ENCODE results near the gene NUDT3. TPM values are rescaled to one million over a fixed set of nuclear protein-coding genes. Genes with fewer than 3 reads are reported as not detected.

The NUDT3 gene
- polyA plus RNA-seq, 1 of the 3 experiments (the other 2 are of a cell fraction), result 11.9 TPM

DNA sequence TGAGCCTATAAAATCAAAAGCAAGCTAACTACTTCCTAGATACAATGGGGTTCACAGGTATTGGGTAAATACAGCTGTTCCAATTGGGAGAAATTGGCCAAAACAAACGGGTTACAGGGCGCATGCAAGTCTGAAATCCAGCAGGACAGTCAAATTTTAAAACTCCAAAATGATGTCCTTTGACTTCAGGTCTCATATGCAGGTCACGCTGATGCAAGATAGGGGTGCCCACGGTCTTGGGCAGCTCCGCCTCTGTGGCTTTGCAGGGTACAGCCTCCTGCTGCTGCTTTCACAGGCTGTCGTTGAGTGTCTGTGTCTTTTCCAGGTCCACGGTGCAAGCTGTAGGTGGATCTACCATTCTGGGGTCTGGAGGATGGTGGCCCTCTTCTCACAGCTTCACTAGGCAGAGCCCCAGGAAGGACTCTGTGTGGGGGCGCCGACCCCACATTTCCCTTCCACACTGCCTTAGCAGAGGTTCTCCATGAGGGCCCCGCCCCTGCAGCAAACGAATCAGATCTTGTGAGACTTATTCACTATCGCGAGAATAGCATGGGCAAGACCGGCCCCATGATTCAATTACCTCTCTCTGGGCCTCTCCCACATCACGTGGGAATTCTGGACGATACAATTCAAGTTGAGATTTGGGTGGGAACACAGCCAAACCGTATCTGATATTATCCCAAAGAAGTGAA is 131.7 kb downstream of the NUDT3 start:
- TF ChIP-seq, protein P1, sequence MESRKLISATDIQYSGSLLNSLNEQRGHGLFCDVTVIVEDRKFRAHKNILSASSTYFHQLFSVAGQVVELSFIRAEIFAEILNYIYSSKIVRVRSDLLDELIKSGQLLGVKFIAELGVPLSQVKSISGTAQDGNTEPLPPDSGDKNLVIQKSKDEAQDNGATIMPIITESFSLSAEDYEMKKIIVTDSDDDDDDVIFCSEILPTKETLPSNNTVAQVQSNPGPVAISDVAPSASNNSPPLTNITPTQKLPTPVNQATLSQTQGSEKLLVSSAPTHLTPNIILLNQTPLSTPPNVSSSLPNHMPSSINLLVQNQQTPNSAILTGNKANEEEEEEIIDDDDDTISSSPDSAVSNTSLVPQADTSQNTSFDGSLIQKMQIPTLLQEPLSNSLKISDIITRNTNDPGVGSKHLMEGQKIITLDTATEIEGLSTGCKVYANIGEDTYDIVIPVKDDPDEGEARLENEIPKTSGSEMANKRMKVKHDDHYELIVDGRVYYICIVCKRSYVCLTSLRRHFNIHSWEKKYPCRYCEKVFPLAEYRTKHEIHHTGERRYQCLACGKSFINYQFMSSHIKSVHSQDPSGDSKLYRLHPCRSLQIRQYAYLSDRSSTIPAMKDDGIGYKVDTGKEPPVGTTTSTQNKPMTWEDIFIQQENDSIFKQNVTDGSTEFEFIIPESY (IDR thresholded peaks at IDR 0.05; ENCODE audit: borderline replicate concordance, low read depth), result no peak
- TF ChIP-seq, protein P2, sequence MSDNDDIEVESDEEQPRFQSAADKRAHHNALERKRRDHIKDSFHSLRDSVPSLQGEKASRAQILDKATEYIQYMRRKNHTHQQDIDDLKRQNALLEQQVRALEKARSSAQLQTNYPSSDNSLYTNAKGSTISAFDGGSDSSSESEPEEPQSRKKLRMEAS (IDR thresholded peaks at IDR 0.05; ENCODE audit: low read depth), result no peak
- TF ChIP-seq, protein P3, sequence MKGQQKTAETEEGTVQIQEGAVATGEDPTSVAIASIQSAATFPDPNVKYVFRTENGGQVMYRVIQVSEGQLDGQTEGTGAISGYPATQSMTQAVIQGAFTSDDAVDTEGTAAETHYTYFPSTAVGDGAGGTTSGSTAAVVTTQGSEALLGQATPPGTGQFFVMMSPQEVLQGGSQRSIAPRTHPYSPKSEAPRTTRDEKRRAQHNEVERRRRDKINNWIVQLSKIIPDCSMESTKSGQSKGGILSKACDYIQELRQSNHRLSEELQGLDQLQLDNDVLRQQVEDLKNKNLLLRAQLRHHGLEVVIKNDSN (IDR thresholded peaks at IDR 0.05; ENCODE audit: borderline replicate concordance, low read depth), result no peak
- TF ChIP-seq NRF1 (IDR thresholded peaks at IDR 0.05; ENCODE audit: low read depth, low read length), result no peak
- TF ChIP-seq EP300 (IDR thresholded peaks at IDR 0.05; ENCODE audit: borderline replicate concordance in 1 of 2, low read depth in 1 of 2, low read length in 1 of 2), result no peak
- no peak for TF ChIP-seq EZH2phosphoT487 (IDR thresholded peaks at IDR 0.05; ENCODE audit: borderline replicate concordance, low read depth)
- no peak for TF ChIP-seq ELF1 (IDR thresholded peaks at IDR 0.05)
- TF ChIP-seq GATA2 (CRISPR knock-in tag; IDR thresholded peaks at IDR 0.05), result no peak
- no peak for TF ChIP-seq TCF12 (IDR thresholded peaks at IDR 0.05)
- no peak for TF ChIP-seq TEAD4 (IDR thresholded peaks at IDR 0.05; ENCODE audit: borderline replicate concordance, insufficient read depth)
- 91% methylated on average over 15 of the region's 17 CpGs for WGBS (ENCODE audit: low lambda C conversion rate)
- Histone ChIP-seq H3K27ac (ENCODE audit: low read depth in 2 of 2, low read length in 1 of 2) (no peak overlapping the region), H3K9me3 (no peaks in the 10 kb centered on the region), H3K27me3 (ENCODE audit: insufficient read depth) (no peaks in the 10 kb centered on the region), H3F3A (replicated peaks; ENCODE audit: insufficient read depth) (peaks cover 4% of the 10 kb centered on the region), H3K9me2 (no peaks in the 10 kb centered on the region), H3K4me2 (no peak overlapping the region), H3K9ac (no peak overlapping the region), H3K36me3 (replicated peaks in 1 of 2; ENCODE audit: control insufficient read depth in 1 of 2, insufficient read depth in 2 of 2, low read length in 1 of 2) (no peaks in the 10 kb centered on the region), H2AFZ (ENCODE audit: low read depth) (no peak overlapping the region), H3K4me3 (ENCODE audit: low read depth in 2 of 2, low read length in 1 of 2) (no peak overlapping the region), H3K4me1 (ENCODE audit: control insufficient read depth in 1 of 2, insufficient read depth in 2 of 2, low read depth in 1 of 2, low read length in 1 of 2) (no peaks in the 10 kb centered on the region), H4K20me1 (ENCODE audit: insufficient read depth) (no peaks in the 10 kb centered on the region), H3K79me2 (ENCODE audit: insufficient read depth) (no peaks in the 10 kb centered on the region)
- ChIA-PET CTCF (interaction anchor here (1.0 kb wide), 1 partner anchor 154 kb away, joined by 3 read pairs; no protein-coding TSS in a partner anchor), POLR2A (no interaction called here)
- no peak for DNase-seq

DNA sequence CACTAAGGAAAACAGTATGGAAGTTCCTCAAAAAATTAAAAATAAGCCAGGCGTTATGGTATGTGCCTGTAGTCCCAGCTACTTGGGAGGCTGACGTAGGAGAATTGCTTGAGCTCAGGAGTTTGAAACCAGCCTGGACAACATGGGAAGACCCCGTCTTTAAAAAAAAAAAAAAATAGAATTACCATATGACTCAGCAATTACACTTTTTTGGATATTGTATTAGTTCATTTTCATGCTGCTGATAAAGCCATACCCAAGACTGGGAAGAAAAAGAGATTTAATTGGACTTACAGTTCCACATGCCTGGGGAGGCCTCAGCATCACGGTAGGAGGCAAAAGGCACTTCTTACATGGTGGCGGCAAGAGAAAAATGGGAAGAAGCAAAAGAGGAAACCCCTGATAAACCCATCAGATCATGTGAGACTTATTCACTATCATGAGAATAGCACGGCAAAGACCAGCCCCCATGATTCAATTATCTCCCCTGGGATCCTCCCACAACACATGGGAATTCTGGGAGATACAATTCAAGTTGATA is 132.9 kb downstream of the NUDT3 start:
- Histone ChIP-seq H3K4me1 (ENCODE audit: control insufficient read depth in 1 of 2, insufficient read depth in 2 of 2, low read depth in 1 of 2, low read length in 1 of 2) (no peaks in the 10 kb centered on the region), H3K9me3 (no peaks in the 10 kb centered on the region), H2AFZ (ENCODE audit: low read depth) (no peak overlapping the region), H3K4me3 (ENCODE audit: low read depth in 2 of 2, low read length in 1 of 2) (no peak overlapping the region), H4K20me1 (ENCODE audit: insufficient read depth) (no peaks in the 10 kb centered on the region), H3K36me3 (replicated peaks in 1 of 2; ENCODE audit: control insufficient read depth in 1 of 2, insufficient read depth in 2 of 2, low read length in 1 of 2) (no peaks in the 10 kb centered on the region), H3K27me3 (ENCODE audit: insufficient read depth) (no peaks in the 10 kb centered on the region), H3K79me2 (ENCODE audit: insufficient read depth) (no peaks in the 10 kb centered on the region), H3K27ac (ENCODE audit: low read depth in 2 of 2, low read length in 1 of 2) (no peak overlapping the region), H3F3A (replicated peaks; ENCODE audit: insufficient read depth) (peaks cover 6% of the 10 kb centered on the region), H3K9ac (no peak overlapping the region), H3K9me2 (no peaks in the 10 kb centered on the region), H3K4me2 (no peak overlapping the region)
- CTCF ChIA-PET, result no interaction called here
- POLR2A ChIA-PET, result no interaction called here
- WGBS (ENCODE audit: low lambda C conversion rate), result 88% methylated on average over 6 of the region's 6 CpGs
- no peak for DNase-seq
- TF ChIP-seq CHD2 (IDR thresholded peaks at IDR 0.05; ENCODE audit: low read length, partially characterized antibody) (no peak), EP300 (IDR thresholded peaks at IDR 0.05; ENCODE audit: borderline replicate concordance in 1 of 2, low read depth in 1 of 2, low read length in 1 of 2) (no peak), YY1 (IDR thresholded peaks at IDR 0.05; ENCODE audit: low read depth) (no peak), GABPA (IDR thresholded peaks at IDR 0.05; ENCODE audit: low read depth) (no peak), TAF1 (IDR thresholded peaks at IDR 0.05; ENCODE audit: borderline replicate concordance, low read depth, low read length) (no peak), JUND (IDR thresholded peaks at IDR 0.05) (no peak), RAD21 (IDR thresholded peaks at IDR 0.05; ENCODE audit: low read length) (no peak), RXRA (IDR thresholded peaks at IDR 0.05; ENCODE audit: borderline replicate concordance, low read depth) (no peak), TEAD4 (IDR thresholded peaks at IDR 0.05; ENCODE audit: borderline replicate concordance, insufficient read depth) (no peak), RCOR1 (IDR thresholded peaks at IDR 0.05; ENCODE audit: low read length) (no peak), EZH2phosphoT487 (IDR thresholded peaks at IDR 0.05; ENCODE audit: borderline replicate concordance, low read depth) (no peak), FOXJ3 (CRISPR knock-in tag; IDR thresholded peaks at IDR 0.05) (no peak)
- TF ChIP-seq, protein P4, sequence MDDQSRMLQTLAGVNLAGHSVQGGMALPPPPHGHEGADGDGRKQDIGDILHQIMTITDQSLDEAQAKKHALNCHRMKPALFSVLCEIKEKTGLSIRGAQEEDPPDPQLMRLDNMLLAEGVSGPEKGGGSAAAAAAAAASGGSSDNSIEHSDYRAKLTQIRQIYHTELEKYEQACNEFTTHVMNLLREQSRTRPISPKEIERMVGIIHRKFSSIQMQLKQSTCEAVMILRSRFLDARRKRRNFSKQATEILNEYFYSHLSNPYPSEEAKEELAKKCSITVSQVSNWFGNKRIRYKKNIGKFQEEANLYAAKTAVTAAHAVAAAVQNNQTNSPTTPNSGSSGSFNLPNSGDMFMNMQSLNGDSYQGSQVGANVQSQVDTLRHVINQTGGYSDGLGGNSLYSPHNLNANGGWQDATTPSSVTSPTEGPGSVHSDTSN (IDR thresholded peaks at IDR 0.05), result no peak
- TF ChIP-seq, protein P5, sequence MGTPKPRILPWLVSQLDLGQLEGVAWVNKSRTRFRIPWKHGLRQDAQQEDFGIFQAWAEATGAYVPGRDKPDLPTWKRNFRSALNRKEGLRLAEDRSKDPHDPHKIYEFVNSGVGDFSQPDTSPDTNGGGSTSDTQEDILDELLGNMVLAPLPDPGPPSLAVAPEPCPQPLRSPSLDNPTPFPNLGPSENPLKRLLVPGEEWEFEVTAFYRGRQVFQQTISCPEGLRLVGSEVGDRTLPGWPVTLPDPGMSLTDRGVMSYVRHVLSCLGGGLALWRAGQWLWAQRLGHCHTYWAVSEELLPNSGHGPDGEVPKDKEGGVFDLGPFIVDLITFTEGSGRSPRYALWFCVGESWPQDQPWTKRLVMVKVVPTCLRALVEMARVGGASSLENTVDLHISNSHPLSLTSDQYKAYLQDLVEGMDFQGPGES (IDR thresholded peaks at IDR 0.05; ENCODE audit: low read depth, low read length), result no peak
